GM13976 (cell line): Measurements from ENCODE around the gene GMNN.
A peak's percentile ranks its signal among the peaks of the same experiment; 100 is the strongest.
"Not testable (repeated sequence)": the region's sequence is repeated elsewhere in the genome, so short reads cannot be mapped to it uniquely, and the experiment has no call there.

Experiments used
- DNase-seq: peaks from one replicate; pipeline ENCODE4 v3.0.0; 2012; ENCODE audit warnings: low spot score
- CTCF ChIP-seq: IDR thresholded peaks from 2 replicates; pipeline ENCODE4 v1.5.1; 2012; ENCODE audit warnings: borderline replicate concordance, mild to moderate bottlenecking; ENCODE audit not compliant: insufficient read depth; ENCODE audit errors: extremely low read depth, missing control alignments, control extremely low read depth
- in situ Hi-C: fragments of 300-500 bp; cut with MboI; formaldehyde crosslinking; loops from one replicate; pipeline ENCODE4 v1.12.0; 2022; ENCODE audit warnings: low sequenced_read_pairs, mixed read lengths, inconsistent platforms; ENCODE audit not compliant: unreplicated experiment

GMNN gene

DNA sequence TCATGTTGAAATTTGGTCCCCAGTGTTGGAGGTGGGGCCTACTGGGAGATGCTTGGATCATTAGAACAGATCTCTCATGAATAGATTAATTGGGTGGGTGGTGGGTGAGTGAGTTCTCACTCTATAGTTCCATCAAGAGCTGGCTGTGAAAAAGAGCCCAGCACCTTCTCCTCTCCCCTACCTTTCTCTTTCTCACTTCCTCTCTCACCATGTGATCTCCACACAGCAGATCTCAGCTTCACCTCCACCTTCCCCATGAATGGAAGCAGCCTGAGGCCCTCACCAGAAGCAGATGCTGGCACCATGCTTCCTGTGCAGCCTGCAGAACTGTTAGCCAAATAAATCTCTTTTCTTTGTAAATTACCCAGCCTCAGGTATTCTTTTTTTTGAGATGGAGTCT is 12.9 kb upstream of the GMNN start:
- DNase-seq = no peak
- TF ChIP-seq CTCF = no peak
- in situ Hi-C loops = loop anchor here (10.0 kb wide), 1 partner anchor 177 kb away; no protein-coding TSS in a partner anchor

GRCh38 chr6:24763578-24763977 is 11.2 kb upstream of the GMNN start:
- in situ Hi-C loops = loop anchor here (10.0 kb wide), 1 partner anchor 179 kb away; no protein-coding TSS in a partner anchor
- DNase-seq = no peak

GRCh38 chr6:24764833-24765828 is 9.6 kb upstream of the GMNN start:
- not testable (repeated sequence) for DNase-seq
- in situ Hi-C loops = loop anchor here (10.0 kb wide), 1 partner anchor 180 kb away; no protein-coding TSS in a partner anchor

More at GRCh38 chr6:24763578-24763977, 11.2 kb upstream of the GMNN start:
- no peak for TF ChIP-seq CTCF

GRCh38 chr6:24765968-24766367 is 8.8 kb upstream of the GMNN start:
- in situ Hi-C loops = loop anchor here (10.0 kb wide), 1 partner anchor 181 kb away; no protein-coding TSS in a partner anchor
- DNase-seq = not testable (repeated sequence)

DNA sequence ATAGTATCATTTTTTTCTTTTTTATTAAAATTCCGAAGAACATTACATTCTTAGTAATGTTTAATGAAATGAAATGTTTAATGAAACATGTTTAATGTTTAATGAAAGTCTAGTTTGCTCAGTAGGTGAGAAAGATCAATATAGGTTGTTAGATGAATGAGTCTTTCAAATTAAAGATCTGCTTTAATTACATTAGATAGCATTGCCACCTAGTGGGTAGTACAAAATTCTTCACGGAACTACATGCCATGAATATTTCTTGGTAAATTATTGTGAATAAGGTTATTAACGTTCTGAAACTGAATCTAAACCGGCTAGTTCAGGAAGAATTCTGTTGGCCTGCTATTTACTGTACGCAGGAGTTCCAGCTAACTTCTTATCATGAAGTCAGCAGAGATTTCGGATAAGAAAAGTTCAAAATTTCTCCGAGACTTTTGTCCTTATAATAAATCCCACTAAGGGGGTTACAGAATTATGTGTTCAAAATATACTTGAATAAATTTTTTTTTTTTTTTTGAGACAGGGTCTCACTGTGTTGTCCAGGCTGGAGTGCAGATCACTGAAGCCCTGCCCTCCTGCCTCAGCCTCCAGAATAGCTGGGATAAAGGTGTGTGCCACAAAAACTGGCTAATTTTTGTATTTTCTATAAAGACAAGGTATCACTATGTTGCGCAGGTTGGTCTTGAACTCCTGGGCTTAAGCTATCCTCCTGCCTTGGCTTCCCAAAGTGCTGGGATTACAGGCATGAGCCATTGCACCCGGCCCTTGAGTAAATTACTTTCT is 7.9 kb upstream of the GMNN start:
- DNase-seq = peak; percentile 76
- peak; percentile 29 for TF ChIP-seq CTCF
- in situ Hi-C loops = loop anchor here (10.0 kb wide), 1 partner anchor 182 kb away; no protein-coding TSS in a partner anchor

DNA sequence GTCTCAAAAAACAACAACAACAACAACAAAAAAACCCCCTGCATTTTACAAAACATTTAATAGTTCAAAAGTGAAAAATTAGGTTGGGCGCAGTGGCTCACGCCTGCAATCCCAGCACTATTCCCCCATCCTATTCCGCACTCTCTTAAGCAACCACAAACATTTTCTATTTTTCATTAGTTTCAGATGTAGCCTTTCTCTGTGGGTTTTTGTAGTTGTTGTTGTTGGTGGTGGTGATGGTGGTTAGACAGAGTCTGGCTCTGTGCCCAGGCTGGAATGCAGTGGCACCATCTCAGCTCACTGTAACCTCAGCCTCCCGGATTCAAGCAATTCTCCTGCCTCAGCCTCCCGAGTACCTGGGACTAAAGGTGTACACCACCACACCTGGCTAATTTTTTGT is 6.4 kb upstream of the GMNN start:
- in situ Hi-C loops = loop anchor here (10.0 kb wide), 1 partner anchor 184 kb away; no protein-coding TSS in a partner anchor
- TF ChIP-seq CTCF = no peak
- DNase-seq = no peak

GRCh38 chr6:24775520-24776058 is 852 bp downstream of the GMNN start:
- in situ Hi-C loops = no loop called here
- TF ChIP-seq CTCF = no peak
- DNase-seq = no peak
